CD4-positive, alpha-beta T cell treated with Interleukin-15 for 4 hours (primary cell): ENCODE data around the gene ETV7.
"Not testable (repeated sequence)": the region's sequence is repeated elsewhere in the genome, so short reads cannot be mapped to it uniquely, and the experiment has no call there.

Source experiments
- DNase-seq: peaks from one replicate; pipeline ENCODE4 v3.0.0-alpha.2; 2020; ENCODE audit warnings: low spot score

ETV7 gene

DNA sequence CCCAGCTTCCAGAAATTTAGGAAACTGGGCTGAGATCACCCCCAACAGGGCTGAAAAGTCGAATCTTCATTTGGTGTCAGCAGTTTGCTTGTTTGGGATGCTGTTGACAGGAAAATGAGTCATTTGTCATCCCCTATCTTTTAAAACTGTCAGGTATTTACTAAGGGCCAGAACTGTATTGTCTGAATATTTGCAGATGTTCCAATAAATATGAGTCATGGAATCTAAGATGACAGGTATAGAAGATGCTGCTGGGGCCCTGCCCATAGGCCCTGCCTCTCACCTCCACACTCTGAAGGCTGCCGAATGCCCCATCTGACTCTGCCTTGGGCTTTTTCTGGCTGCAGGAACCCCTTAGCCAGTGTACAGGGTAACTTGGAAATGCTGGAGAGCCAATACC is 3.9 kb downstream of the ETV7 start:
- DNase-seq, result peak; percentile 51

DNA sequence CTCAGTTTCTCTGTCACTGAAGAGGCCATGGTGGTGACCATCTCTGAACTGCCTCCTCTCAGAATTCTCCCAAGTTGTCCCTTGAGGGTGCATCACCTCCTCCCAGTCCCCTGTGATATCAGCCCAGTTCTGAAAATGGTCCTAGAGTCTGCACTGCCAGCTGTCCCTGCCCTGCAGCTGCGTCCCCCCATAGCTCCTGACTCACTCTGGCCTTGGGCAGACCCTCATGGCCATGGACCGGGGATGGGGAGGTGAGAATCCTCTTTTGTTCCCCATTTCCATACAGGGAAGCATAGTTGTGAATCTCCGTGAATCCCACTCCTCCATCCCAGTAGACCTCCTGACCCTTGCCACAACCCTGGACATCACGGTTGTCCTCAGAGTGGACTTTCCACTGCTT is 4.5 kb downstream of the ETV7 start:
- DNase-seq, result no peak

DNA sequence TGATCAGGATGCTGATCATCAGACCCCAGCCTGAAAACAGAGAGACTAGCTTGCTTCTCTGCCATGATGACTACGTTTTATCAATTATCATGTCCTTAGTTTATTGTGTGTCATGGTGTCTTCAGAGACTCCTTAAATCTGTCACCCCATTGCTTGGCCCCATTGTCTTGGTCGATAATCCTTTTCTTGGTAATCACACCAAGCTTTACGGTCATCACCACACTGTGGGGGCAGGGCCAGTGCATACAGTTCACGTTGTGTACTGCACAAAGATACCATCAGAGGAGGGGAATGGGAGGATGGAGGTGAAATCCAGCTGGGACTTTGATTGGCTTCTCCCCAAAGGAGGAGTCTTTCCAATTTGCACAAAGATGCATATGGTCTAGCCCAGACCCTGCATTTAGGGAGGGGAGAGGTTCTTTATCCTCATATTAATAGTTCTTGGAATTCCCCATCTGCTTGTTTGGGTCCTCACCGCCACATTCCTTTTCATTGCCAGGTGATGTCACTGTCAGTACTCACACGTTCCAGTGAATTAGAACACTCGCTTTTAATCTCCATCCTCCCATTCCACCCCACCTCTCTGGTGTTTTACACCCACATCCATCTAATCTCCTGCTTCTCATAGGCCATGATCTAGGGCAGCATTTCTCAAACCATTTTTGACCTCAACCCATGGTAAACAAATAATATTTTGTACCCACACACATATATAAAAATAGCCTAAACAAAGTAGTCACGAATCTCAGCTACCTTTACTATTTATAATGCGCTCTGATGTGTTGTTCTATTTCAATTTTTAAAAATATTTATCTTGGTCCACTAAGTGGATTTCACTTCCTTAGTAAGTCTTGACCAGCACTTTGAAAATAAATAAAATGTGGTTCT is 5.7 kb downstream of the ETV7 start:
- no peak for DNase-seq

DNA sequence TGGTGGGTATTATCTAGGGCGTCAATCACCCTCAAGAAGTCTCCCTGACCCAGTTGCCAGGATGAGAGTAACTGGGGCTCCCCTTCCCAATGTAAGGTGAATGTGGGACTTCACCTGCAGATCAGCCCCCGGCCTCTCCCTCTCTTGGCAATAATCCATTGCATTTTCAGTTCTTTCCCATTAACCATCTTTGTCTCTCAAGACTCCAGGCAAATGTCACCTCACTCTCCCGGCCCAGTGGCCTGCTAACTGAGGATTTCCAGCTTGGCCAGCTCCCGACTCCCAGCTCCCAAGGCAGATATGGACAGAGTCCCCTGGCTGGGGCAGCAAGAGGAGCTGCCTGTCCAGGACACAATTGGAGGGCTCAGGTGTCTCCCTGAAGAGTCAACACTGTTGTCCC is 7.3 kb downstream of the ETV7 start:
- no peak for DNase-seq

DNA sequence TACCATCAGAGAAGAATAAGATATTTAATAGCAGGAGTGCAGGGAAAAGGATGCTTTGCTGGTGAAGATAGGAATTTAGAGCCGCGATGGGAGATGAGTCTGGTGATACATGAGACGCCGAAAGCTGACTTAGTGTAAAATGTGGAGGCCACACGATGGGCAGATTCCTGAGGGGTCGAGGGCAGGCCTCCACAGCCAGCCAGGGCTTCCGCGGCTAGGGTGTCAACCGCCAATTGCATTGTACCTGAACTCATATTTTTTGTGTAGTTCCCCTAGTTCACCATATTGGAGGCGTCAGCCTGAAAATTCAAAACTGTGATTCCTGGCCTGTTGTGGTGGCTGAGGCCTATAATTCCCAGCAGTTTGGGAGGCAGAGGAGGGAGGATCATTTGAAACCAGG is 8.5 kb downstream of the ETV7 start:
- DNase-seq, result no peak

DNA sequence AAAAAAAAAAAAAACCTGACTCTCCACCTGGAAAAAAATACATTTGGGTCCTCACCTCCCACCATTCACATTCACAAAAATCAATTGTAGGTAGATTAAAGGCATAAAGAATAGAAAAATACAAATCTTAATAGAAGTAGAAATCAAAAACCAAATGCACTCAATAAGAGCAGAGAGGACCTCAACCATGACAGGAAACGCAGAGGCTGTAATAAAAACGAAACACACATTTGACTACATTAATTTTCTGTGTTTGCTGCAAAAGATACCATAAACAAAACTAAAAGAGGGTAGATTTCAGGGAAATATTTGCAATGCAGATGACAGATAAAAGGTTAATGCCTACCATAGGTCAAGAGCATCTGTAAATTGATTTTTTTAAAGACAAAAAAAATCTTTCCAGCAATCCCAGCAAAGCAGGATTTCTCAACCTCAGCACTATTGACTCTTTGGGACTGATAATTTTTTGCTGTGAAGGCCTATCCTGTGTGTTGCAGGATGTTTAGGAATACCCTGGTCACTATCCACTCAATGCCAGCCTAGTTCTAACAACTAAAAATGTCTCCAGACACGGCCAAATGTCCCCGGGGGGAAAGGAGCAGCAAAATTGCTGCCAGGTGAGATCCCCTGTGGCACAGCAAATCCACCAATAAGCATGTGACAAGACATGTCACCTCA is 9.1 kb downstream of the ETV7 start:
- no peak for DNase-seq

DNA sequence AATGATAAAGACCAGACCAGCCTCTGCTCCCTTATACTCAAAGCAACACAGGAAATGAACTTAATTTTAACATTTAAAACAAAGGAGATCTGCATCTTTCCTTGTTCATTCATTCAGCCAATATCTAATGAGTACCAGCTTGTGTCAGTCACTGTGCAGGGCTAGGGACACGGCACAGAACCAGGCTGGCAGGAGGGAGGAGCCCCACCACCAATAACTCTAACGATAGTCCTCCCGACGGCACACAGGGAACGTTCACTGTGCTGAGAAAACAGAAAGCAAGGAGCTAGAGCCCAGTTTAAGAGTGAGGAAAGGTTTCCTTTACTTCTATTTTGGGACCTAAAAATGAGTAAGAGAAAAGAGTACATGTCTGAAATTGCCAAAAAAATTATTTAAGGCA is 9.9 kb downstream of the ETV7 start:
- DNase-seq, result no peak

DNA sequence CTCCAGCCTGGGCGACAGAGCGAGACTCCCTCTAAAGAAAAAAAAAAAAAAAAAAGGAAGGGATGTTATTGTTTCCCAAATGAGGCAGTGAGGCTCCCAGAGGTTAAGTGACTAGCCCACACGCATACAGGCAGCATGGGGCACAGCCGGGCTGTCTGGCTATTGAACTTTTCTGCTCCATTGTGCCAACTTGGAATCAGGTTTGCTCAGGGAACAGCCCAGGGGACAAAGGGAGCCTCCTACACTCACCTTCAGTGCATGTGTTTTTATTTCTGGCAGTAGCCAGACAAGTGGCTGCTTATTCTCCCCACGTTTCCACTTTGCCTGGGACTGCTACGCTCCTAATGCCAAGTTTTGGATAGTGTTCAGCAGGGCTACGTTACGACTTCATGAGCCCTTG is 10.7 kb downstream of the ETV7 start:
- DNase-seq, result no peak

DNA sequence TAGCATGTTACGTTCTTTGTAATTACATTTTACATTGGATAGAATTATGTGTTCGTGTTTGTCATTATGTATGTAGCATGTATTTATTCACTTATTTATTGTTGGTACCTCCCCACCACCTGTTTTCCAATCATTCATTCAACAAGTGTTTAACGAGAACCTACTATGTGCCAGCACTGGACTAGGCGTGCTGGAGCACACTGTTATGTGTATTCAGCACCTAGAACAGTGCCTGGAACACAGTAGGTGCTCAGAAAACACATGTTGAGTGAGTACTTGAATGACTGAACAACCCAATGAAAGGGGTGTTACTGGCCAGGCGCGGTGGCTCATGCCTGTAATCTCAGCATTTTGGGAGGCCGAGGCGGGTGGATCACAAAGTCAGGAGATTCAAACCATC is 11.3 kb downstream of the ETV7 start:
- DNase-seq, result no peak

DNA sequence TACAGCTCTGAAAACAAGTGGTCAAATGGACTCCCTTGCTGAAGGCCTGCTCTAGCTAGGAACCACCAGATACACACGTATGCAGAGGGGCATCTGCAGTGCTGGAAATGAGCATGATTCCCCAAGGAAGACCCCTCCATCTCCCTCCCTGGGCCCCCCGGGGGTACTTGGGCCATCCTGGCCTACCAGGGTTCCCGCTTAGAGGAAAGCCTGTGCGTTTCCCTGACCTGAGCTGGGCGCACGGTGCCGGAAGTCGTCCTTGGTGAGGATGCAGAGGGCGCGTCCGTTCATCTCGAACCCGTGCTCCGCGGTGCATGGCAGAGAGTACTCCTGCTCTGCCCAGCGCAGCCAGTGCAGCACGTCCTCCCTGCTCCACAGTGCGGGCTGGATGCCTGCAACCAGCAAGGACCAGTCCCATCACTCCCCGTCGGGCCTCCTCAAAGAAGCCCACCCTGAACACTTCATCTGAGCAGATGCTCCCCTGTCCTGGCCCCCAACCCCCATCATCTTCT is 11.8 kb downstream of the ETV7 start:
- no peak for DNase-seq

DNA sequence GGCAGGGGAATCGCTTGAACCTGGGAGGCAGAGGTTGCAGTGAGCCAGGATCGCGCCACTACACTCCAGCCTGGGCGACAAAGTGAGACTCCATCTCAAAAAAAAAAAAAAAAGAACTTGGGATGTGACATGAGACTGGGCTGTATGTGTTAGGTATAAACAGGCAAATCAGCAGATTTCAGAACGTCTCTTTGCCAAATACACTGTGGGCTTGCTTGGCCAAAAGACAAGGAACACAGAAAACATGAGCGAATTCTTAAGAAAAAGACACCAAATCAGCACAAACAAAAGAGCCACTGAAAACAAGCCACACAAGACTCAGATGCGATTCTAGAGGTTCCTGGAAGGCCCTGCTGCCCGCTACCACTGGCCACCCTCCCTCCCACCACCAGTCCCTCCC is 12.5 kb downstream of the ETV7 start:
- no peak for DNase-seq

DNA sequence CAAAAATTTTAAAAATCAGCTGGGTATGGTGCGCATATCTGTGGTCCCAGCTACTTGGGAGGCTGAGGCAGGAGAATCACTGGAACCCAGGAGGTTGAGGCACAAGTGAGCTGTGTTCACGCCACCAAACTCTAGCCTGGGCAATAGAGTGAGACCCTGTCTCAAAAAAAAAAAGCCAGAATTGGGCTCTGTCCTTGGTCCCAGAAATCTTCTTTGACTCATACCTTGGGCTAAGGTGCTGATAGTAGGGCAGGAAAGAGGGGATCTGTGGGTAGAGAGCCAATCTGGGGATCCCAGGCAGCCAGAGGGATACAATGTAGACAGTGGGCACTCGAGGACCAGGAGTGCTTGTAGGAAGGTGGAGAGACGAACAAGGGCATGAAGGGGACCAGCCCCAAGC is 13.3 kb downstream of the ETV7 start:
- DNase-seq, result no peak

DNA sequence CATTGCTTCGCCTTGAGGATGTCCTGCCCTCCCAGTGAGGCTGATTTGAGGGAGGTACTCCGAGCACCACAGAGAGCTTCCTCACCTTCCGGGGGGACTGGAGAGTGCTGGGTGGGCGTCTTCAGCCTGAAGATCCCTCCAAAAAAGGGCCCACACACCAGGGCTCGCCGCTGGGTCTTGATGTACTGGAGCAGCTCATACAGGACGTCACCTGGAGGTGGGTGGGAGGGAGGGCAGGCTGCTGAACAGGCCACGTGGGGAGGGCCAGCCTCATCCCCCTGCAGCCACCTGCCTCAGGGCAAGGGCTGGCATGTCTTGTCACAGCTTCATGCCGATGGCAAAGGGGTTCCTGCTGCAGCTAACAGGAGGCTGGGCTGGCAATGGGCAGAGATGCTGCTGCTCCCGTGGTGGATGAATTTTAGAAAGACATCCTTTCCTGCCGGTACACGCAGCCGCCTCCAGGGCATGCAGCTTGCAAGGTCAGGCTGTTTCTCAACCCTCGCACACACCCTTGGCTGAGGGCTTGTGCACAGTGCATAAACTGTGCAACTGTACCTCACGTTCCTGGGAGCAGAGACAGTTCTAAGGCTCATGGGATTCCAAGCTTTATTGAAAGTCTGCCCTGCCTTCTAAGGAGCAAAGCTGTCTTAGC is 14.0 kb downstream of the ETV7 start:
- no peak for DNase-seq

DNA sequence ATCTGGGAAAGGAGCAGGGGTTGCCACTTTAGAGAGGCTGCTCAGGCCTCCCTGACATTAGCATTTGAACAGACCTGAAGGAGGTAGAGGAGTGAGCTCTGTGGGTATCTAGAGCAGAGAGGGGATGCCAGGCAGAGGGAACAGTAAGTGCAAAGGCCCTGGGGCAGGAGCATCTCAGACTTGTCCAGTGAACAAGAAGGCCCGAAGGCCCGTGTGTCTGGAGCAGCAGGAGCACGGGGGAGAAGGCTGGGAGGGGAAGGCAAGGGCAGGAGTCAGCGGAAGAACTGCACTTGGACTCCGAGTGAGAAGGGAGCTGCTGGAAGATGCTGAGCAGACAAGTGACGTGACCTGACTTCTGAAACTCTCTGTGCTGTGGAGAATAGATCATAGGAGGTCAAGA is 15.4 kb downstream of the ETV7 start:
- DNase-seq, result no peak

DNA sequence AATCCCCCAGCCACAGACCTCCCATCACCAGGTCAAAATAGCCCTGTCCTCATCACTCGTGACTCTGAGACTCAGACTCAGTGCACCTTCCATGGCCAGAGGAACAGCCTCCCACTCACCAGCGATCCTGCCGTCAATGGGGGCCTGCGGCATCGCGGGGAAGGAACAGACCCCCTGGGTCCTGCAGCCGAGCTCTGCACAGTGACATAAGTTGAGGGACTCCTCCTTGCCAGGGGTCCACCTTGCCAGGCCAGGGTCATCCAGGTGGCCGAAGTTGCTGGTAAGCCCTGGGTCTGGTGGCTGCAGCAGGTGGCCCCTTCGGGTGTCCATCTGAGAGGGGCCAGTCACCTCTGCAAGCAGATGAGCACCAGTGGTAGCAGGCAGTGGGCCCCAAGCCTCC is 16.3 kb downstream of the ETV7 start:
- no peak for DNase-seq

DNA sequence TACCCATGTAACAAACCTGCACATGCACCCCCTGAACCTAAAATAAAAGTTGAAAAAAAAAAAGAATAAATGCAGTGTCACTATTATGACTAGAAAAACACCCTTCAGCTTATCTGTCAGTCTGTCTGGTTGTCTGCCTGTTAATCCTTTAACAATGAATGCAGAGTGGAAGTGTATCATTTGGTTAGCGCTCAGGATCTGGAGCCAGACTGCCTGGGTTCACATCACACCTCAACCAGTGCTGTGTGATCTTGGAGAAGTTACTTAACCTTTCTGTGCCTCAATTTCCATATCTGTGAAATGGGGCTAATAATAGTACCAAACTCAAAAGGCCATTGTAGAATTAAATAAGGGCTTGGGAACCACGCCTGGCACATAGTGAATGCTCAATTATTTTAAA is 16.8 kb downstream of the ETV7 start:
- DNase-seq, result no peak

DNA sequence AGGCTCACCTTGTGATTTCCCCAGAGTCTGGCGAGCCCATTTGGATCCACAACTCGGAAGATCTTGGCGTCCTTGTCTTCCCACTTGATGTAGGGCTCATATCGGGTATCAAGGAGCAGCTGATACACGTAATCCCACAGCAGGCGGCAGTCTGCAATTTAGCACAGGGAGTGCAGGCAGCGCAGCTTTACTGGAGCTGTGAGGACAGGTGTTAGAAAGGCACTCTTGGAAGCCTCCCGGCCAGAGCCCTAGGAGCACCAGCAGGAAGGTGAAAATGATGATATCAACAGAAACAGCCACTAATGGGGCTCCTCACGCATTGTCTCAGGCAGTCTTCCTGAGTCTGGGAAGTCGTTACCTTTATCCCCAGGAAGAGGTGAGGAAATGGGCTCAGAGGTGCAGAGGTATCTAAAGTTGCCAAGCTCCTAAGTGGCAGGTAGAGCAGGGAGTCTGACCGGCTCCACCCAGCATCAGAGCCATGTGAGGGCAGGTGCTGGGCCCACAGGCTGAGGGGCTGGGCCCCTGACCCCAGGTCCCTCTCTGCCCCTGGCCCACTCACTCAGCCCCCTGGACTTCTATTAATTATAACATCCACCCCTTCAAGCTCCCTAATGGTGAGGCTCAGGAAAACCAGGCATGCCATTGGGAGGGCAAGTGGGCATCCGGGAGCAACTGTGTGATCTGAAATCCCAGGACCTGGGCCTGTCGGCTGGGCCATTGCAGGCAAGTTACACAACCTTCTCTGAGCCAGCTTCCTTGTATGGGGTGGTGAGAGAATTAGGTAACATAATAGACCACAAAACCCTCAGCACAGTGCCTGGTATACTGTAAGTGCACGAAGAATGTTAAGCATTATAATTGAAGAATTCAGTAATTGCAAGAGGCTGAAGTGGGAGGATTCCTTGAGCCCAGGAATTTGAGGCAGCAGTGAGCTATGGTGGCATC is 18.3 kb downstream of the ETV7 start:
- no peak for DNase-seq

DNA sequence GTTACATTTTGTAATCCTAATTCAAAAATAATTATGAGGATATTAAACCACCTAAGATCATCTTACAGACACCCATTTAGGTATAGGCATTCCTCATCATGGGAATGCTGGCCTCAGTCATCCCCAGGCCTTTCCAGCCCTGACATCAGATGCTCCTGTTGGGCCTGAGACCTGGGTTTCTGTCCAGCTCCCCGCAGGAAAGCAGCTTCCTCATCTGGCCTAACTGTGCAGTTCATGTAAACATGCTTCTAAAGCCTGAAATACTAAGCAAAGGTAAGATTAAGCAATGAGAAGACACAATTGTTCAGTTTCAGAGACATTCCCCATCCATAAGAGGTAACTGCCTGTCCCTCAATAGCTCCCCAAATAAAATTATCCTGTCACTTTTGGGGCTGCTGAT is 19.0 kb downstream of the ETV7 start:
- DNase-seq, result no peak

DNA sequence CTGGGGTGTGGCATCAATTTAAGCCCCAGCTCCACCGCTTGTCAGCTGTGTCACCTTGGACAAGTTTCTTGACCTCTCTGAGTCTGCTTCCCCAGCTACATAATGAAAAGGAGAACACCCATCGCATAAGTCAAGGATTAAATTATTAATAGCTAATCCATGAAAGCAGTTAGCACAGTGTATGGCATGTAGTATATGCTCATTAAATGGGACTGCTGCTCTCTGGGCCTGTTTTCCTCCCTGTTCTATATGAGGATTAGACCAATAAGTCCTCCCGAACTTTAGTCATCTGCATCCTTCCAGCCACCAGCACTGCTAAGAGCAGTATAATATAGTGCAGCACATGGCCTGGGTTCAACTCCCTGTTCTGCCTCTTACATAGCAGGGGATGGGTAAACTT is 19.7 kb downstream of the ETV7 start:
- DNase-seq, result no peak

DNA sequence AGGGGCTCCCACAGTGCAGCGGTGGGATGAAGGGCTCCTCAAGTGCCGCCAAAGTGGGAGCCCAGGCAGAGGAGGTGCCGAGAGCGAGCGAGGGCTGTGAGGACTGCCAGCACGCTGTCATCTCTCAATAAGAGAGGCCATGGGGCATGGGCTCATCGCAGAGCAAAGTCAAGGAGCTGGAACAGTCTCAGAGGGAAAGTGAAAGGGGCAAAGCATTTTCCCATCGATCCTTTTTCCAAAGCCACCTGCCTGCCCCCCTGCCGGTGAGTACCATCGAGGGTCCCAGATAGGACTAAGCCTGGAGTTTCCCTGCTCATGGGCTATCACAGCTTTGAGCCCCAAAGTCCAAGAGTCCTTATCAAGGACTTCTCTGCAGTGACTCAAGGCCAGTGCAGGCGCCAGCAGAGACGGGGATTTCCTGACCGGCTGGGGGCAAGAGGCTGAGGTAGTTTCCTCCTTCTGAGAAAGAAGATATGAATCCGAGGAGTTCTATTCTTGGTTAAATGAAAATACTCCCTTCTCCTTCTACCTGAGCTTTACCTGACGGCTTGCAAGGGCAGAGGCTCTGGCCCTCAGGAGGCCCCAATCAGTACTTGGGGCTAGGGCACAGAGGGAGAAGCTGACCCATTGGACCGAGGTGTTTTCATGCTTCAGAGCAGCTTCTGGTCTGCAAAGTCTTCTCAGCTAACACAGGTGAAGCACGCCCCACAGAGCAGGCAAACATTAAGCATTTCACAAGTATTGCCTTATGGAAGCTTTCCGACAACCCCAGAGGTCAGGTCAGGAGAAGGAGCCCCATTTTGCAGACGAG is 22.6 kb downstream of the ETV7 start:
- DNase-seq, result no peak

DNA sequence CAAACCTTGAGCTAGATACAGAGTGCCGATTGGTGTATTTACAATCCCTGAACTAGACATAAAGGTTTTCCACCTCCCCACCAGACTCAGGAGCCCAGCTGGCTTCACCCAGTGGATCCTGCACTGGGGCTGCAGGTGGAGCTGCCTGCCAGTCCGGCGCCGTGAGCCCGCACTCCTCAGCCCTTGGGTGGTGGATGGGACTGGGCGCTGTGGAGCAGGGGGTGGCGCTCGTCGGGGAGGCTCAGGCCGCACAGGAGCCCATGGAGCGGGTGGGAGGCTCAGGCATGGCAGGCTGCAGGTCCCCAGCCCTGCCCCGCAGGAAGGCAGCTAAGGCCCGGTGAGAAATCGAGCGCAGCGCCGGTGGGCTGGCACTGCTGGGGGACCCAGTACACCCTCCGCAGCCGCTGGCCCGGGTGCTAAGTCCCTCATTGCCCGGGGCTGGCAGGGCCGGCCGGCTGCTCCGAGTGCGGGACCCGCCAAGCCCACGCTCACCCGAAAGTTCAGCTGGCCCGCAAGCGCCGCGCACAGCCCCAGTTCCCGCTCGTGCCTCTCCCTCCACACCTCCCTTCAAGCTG is 23.3 kb downstream of the ETV7 start:
- DNase-seq, result not testable (repeated sequence)
